ENCODE results near the gene CNIH1. TPM values are rescaled to one million over a fixed set of nuclear protein-coding genes. Genes with fewer than 3 reads are reported as not detected.

The CNIH1 gene
- total RNA-seq, 1 donor from 2014 or later: 173 TPM

DNA sequence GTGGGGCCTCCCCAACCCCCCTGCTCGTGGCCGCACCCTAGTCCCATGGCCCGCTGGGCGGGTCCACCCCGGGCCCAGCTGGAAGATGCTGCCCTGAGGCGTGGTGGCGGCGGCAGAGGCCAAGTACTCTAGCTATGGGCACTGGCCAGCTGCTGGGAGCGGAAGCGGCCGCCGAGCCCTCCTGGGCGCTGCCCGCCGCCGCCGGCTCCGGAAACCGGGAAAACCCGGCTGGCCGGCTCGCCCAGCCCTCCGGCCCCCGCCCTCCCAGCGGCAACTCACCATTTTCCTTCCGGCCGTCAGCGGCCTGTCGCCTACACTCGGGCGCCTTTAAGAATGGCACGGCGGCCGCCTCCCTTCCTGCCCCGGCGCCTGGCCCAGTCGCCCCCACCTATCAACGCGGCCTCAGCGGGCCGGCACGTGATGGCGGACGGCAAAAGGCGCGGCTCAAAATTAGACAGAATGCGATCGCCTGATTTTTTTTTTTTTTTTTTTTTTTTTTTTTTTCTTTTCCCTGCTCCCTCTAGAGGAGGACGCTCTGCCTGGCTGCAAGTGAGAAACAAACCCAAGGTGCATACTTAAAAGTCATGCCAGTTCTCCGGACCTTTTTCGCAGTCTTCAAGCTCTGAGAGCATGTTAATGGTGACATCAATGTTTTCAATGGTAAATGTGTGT lies 47.6 kb upstream of the CNIH1 start, which contains the start of gene GMFB:
Gene GMFB, minus strand, starts transcription at position 335 of the 672 bp plus-strand sequence. Its CDS starts 53 bp downstream, at position 282.
- Histone ChIP-seq H3K27me3 (no peaks in the 10 kb centered on the region), H3K36me3 (no peaks in the 10 kb centered on the region), H3K4me1 (peaks cover 0 to 22% of the 10 kb centered on the region in 2 donors), H3K4me3 (peak within 1 kb of the TSS; percentile 74 to 84), H3K27ac (peak within 1 kb of the TSS; percentile 96 to 99), H3K9me3 (no peaks in the 10 kb centered on the region)
- DNase-seq (ENCODE audit: low spot score in 2 of 2): peak; percentile 74 to 95
- intact Hi-C loops (cut with DNase I): loop anchor here (1.0 kb wide), 3 partner anchors 21 to 92 kb away; partner anchors contain the start of genes CGRRF1 and CNIH1
- TF ChIP-seq, protein P1, sequence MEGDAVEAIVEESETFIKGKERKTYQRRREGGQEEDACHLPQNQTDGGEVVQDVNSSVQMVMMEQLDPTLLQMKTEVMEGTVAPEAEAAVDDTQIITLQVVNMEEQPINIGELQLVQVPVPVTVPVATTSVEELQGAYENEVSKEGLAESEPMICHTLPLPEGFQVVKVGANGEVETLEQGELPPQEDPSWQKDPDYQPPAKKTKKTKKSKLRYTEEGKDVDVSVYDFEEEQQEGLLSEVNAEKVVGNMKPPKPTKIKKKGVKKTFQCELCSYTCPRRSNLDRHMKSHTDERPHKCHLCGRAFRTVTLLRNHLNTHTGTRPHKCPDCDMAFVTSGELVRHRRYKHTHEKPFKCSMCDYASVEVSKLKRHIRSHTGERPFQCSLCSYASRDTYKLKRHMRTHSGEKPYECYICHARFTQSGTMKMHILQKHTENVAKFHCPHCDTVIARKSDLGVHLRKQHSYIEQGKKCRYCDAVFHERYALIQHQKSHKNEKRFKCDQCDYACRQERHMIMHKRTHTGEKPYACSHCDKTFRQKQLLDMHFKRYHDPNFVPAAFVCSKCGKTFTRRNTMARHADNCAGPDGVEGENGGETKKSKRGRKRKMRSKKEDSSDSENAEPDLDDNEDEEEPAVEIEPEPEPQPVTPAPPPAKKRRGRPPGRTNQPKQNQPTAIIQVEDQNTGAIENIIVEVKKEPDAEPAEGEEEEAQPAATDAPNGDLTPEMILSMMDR (IDR thresholded peaks at IDR 0.05): peak in 2 of 3 experiments; percentile 33 to 45

DNA sequence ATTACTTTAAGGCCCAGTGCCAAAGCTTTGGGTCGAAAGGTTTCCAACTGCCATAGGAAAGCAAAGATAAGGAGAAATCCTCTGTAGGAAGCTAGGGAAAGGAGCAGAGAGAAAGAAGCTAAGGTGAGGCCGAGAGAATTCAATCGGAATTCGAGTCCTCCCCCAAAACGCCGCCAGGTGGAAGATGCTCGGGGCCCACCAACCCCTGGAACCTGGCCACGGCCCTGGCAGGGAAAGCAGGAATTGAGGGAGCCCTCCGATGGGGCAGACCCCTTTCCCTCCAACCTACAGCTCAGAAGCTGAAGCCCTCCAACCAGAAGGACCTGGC lies 47.1 kb upstream of the CNIH1 start:
- peak overlapping the region; percentile 74 to 84 for H3K4me3 ChIP-seq
- peaks cover 0 to 22% of the 10 kb centered on the region in 2 donors for H3K4me1 ChIP-seq
- no peaks in the 10 kb centered on the region for H3K9me3 ChIP-seq

DNA sequence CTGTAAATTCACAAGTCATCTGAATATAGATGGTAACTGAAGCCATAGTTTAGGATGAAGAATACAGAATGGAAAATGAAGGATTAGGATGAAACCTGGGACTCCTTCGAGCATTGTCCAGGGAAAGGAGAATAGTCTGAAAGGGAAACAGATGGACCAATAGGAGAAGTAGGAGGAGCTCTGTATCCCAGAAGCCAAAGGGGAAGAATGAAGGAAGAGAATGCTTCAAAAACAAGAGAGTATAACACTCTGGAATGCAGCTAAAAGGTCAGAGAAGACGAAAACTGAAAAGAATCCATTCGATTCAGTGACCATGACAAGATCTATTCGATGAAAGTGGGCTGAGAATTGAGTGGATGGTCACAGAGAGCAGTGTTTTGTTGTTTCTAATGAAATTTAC lies 46.6 kb upstream of the CNIH1 start:
- H3K27me3 ChIP-seq: no peaks in the 10 kb centered on the region
- H3K4me1 ChIP-seq: peaks cover 0 to 22% of the 10 kb centered on the region in 2 donors
- peak overlapping the region; percentile 74 to 84 for H3K4me3 ChIP-seq
- H3K36me3 ChIP-seq: peaks cover 0 to 8% of the 10 kb centered on the region in 2 donors
- peak overlapping the region; percentile 96 to 99 for H3K27ac ChIP-seq
- DNase-seq (ENCODE audit: low spot score in 2 of 2): no peak
- TF ChIP-seq, protein P1 (IDR thresholded peaks at IDR 0.05): no peak
- intact Hi-C loops (cut with DNase I): loop anchor here (1.0 kb wide), 3 partner anchors 22 to 91 kb away; partner anchors contain the start of genes CGRRF1 and CNIH1
- H3K9me3 ChIP-seq: no peaks in the 10 kb centered on the region

More for the DNA sequence above, 47.1 kb upstream of the CNIH1 start:
- Histone ChIP-seq H3K27ac (peak overlapping the region; percentile 96 to 99), H3K27me3 (no peaks in the 10 kb centered on the region), H3K36me3 (peaks cover 0 to 3% of the 10 kb centered on the region in 2 donors)
- intact Hi-C loops (cut with DNase I): loop anchor here (1.0 kb wide), 3 partner anchors 21 to 92 kb away; partner anchors contain the start of genes CGRRF1 and CNIH1
- no peak for DNase-seq (ENCODE audit: low spot score in 2 of 2)
- TF ChIP-seq, protein P1 (IDR thresholded peaks at IDR 0.05): no peak

DNA sequence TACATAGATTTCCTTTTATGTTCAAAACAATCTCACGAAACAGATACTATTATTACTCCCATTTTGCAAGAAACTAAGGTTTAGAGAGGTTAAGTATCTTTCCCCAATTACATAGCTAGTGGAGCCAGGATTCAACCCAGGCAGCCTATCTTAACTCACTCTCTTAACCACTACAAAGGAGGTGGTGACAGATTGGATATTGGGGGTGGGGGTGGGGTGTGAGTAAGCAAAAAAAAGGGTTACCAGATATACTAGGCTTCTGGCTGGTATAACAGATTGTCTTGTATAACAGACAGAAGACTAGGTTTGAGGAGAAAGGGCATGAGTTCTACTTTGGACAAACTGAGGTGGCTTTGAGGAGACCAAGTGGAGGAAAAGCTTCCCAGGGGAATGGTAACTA lies 45.5 kb upstream of the CNIH1 start:
- intact Hi-C loops (cut with DNase I): no loop called here
- Histone ChIP-seq H3K27ac (no peak overlapping the region), H3K4me1 (peaks cover 0 to 22% of the 10 kb centered on the region in 2 donors), H3K27me3 (no peaks in the 10 kb centered on the region), H3K36me3 (peaks cover 0 to 13% of the 10 kb centered on the region in 2 donors), H3K4me3 (no peak overlapping the region), H3K9me3 (no peaks in the 10 kb centered on the region)
- DNase-seq (ENCODE audit: low spot score in 2 of 2): no peak
- TF ChIP-seq, protein P1 (IDR thresholded peaks at IDR 0.05): no peak

DNA sequence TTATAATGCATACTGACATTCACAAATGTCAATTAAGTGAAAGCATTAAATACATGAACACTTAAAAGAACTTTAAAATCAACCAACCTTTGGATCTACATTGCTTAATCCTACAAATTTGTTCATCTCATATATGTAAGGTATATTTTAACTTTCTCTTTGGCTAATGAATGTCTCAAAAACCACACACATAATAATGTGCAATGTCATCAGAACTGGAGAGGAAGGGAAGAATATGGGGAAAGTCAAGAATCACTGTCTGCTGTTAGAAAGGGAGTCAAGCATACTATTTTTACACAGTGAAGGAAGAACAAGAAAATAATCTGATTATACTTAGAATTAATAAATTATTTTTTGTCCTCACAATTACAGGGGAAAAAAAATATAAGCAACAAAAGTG lies 42.7 kb upstream of the CNIH1 start:
- Histone ChIP-seq H3K27me3 (no peaks in the 10 kb centered on the region), H3K4me3 (no peak overlapping the region), H3K27ac (no peak overlapping the region), H3K36me3 (peaks cover 6 to 13% of the 10 kb centered on the region in 2 donors), H3K9me3 (no peaks in the 10 kb centered on the region), H3K4me1 (peaks cover 0 to 15% of the 10 kb centered on the region in 2 donors)
- TF ChIP-seq, protein P1 (IDR thresholded peaks at IDR 0.05): no peak
- no peak for DNase-seq (ENCODE audit: low spot score in 2 of 2)
- intact Hi-C loops (cut with DNase I): no loop called here

Data from ascending aorta (tissue), 2 donors.